IMR-90 (cell line): ENCODE data around the gene SPEF2. TPM values are rescaled to one million over a fixed set of nuclear protein-coding genes. Genes with fewer than 3 reads are reported as not detected.

Experiments used
- ATAC-seq: fragments of 200-7000 bp; cut with Tn5 transposase; 2 replicates; pipeline ENCODE4 v1.9.1; 2020; ENCODE audit warnings: low read depth, mild to moderate bottlenecking, moderate library complexity
- BruUV-seq: library from RNA; stranded (reverse); fragments of 400-500 nt; replicated peaks from 2 replicates; lab custom pipeline; 2021; lab: Mats Ljungman, UMichigan
- CTCF ChIA-PET: fragments of 300-600 bp; formaldehyde crosslinking; extraction: SDS; loops from one replicate; lab custom pipeline; 2021; ENCODE audit warnings: antibody characterized with exemption; lab: Yijun Ruan, JAX
- POLR2A ChIA-PET: fragments of 300-600 bp; sonication (Branson Sonifier 250); formaldehyde crosslinking; loops from one replicate; lab custom pipeline; 2022; ENCODE audit warnings: antibody characterized with exemption; ENCODE audit not compliant: unreplicated experiment; lab: Charles Lee
- DNase-seq: peaks from one replicate; pipeline ENCODE4 v3.0.0; 2013
- H2AFZ ChIP-seq: replicated peaks from 2 replicates; pipeline ENCODE3; 2013; ENCODE audit warnings: low read length, mild to moderate bottlenecking; ENCODE audit not compliant: poor library complexity
- H2AK5ac ChIP-seq: 2 replicates; pipeline ENCODE4 v1.6.1; 2013; ENCODE audit warnings: low read depth, low read length, inconsistent platforms
- H2AK9ac ChIP-seq: replicated peaks from 2 replicates; pipeline ENCODE3; 2013; ENCODE audit warnings: mild to moderate bottlenecking, low read depth, low read length, moderate library complexity; ENCODE audit not compliant: poor library complexity
- H2BK120ac ChIP-seq: 2 replicates; pipeline ENCODE4 v1.6.1; 2013; ENCODE audit warnings: low read depth, low read length, inconsistent platforms
- H2BK15ac ChIP-seq: 3 replicates; pipeline ENCODE4 v1.6.1; 2013; ENCODE audit warnings: low read depth, low read length, inconsistent platforms
- H2BK20ac ChIP-seq: 2 replicates; pipeline ENCODE4 v1.6.1; 2013; ENCODE audit warnings: low read depth, mild to moderate bottlenecking, inconsistent platforms, low read length, moderate library complexity
- H2BK5ac ChIP-seq: 2 replicates; pipeline ENCODE4 v1.6.1; 2013; ENCODE audit warnings: mild to moderate bottlenecking, low read depth, low read length, inconsistent platforms; ENCODE audit not compliant: poor library complexity, severe bottlenecking
- H3K14ac ChIP-seq: replicated peaks from 2 replicates; pipeline ENCODE4 v1.6.1; 2013; ENCODE audit warnings: low read depth, low read length, inconsistent platforms
- H3K18ac ChIP-seq: 2 replicates; pipeline ENCODE4 v1.6.1; 2013; ENCODE audit warnings: low read depth, low read length, control low read depth
- H3K23ac ChIP-seq: 2 replicates; pipeline ENCODE4 v1.6.1; 2013; ENCODE audit warnings: low read depth, low read length, inconsistent platforms
- H3K27ac ChIP-seq: 2 replicates; pipeline ENCODE4 v1.5.1; 2013; ENCODE audit warnings: mild to moderate bottlenecking, control low read depth, low read length; ENCODE audit not compliant: insufficient read depth
- H3K27me3 ChIP-seq: 2 replicates; pipeline ENCODE4 v1.6.1; 2013; ENCODE audit warnings: low read length; ENCODE audit not compliant: control insufficient read depth, insufficient read depth
- H3K36me3 ChIP-seq: 2 replicates; pipeline ENCODE4 v1.6.1; 2013; ENCODE audit warnings: low read length, mixed read lengths; ENCODE audit not compliant: control insufficient read depth, insufficient read depth
- H3K4ac ChIP-seq: 2 replicates; pipeline ENCODE4 v1.6.1; 2013; ENCODE audit warnings: low read depth, low read length, inconsistent platforms
- H3K4me1 ChIP-seq: 2 replicates; pipeline ENCODE4 v1.6.1; 2013; ENCODE audit warnings: low read length, mixed read lengths; ENCODE audit not compliant: control insufficient read depth, insufficient read depth
- H3K4me2 ChIP-seq: 2 replicates; pipeline ENCODE4 v1.6.1; 2013; ENCODE audit warnings: low read depth, mild to moderate bottlenecking, control low read depth, low read length, moderate library complexity
- H3K4me3 ChIP-seq: 2 replicates; pipeline ENCODE4 v1.5.1; 2013; ENCODE audit warnings: low read depth, mild to moderate bottlenecking, control low read depth, low read length, moderate library complexity; ENCODE audit not compliant: insufficient read depth
- H3K56ac ChIP-seq: 2 replicates; pipeline ENCODE4 v1.6.1; 2013; ENCODE audit warnings: low read length, inconsistent platforms; ENCODE audit not compliant: insufficient read depth; ENCODE audit errors: extremely low read depth
- H3K79me1 ChIP-seq, 2 experiments: 2 replicates each; pipeline ENCODE4 v1.6.1; 2013; ENCODE audit warnings: low read length in 2 of 2, inconsistent platforms in 1 of 2, low read depth in 1 of 2
- H3K9ac ChIP-seq: 2 replicates; pipeline ENCODE4 v1.6.1; 2013; ENCODE audit warnings: low read depth, low read length, control low read depth
- H3K9me1 ChIP-seq: 2 replicates; pipeline ENCODE4 v1.6.1; 2013; ENCODE audit warnings: low read length, inconsistent platforms; ENCODE audit not compliant: insufficient read depth
- H3K9me3 ChIP-seq: 2 replicates; pipeline ENCODE4 v1.6.1; 2013; ENCODE audit warnings: low read length; ENCODE audit not compliant: control insufficient read depth, insufficient read depth
- H4K20me1 ChIP-seq: 2 replicates; pipeline ENCODE4 v1.6.1; 2013; ENCODE audit warnings: low read length, inconsistent platforms; ENCODE audit not compliant: insufficient read depth
- H4K5ac ChIP-seq: 2 replicates; pipeline ENCODE4 v1.6.1; 2013; ENCODE audit warnings: mild to moderate bottlenecking, low read depth, low read length, control low read depth
- H4K8ac ChIP-seq, 2 experiments: 2 replicates each; pipeline ENCODE4 v1.6.1; 2013; ENCODE audit warnings: low read depth in 2 of 2, low read length in 2 of 2, control low read depth in 1 of 2, inconsistent platforms in 1 of 2
- H4K91ac ChIP-seq: 2 replicates; pipeline ENCODE4 v1.6.1; 2013; ENCODE audit warnings: low read depth, low read length, inconsistent platforms; ENCODE audit not compliant: insufficient read depth
- BHLHE40 ChIP-seq: fragments of 150-350 bp; IDR thresholded peaks from 2 replicates; pipeline ENCODE4 v1.6.1; 2016; ENCODE audit warnings: mild to moderate bottlenecking, low read depth, low read length
- CEBPB ChIP-seq: IDR thresholded peaks from 2 replicates; pipeline ENCODE4 v1.6.1; 2012; ENCODE audit warnings: low read depth, low read length, improper control_type of control experiment
- CTCF ChIP-seq: conservative IDR thresholded peaks from 2 replicates; pipeline ENCODE4 v1.5.1; 2012; ENCODE audit warnings: mild to moderate bottlenecking, low read depth, low read length, improper control_type of control experiment
- ELK1 ChIP-seq: fragments of 150-350 bp; IDR thresholded peaks from 2 replicates; pipeline ENCODE4 v1.6.1; 2016; ENCODE audit warnings: low read depth, mild to moderate bottlenecking, low read length, moderate library complexity, borderline replicate concordance
- FOS ChIP-seq: fragments of 150-350 bp; IDR thresholded peaks from 2 replicates; pipeline ENCODE4 v1.6.1; 2016; ENCODE audit warnings: low read depth, low read length
- MAFK ChIP-seq: IDR thresholded peaks from 2 replicates; pipeline ENCODE4 v1.6.1; 2012; ENCODE audit warnings: low read depth, low read length, improper control_type of control experiment
- MAZ ChIP-seq: IDR thresholded peaks from 2 replicates; pipeline ENCODE4 v1.6.1; 2012; ENCODE audit warnings: low read depth, mild to moderate bottlenecking, low read length, improper control_type of control experiment, moderate library complexity, borderline replicate concordance
- MXI1 ChIP-seq: IDR thresholded peaks from 2 replicates; pipeline ENCODE4 v1.6.1; 2012; ENCODE audit warnings: low read depth, mild to moderate bottlenecking, low read length, moderate library complexity, borderline replicate concordance
- NFE2L2 ChIP-seq: fragments of 150-350 bp; IDR thresholded peaks from 2 replicates; pipeline ENCODE4 v1.6.1; 2016; ENCODE audit warnings: low read depth, mild to moderate bottlenecking, low read length
- POLR2A ChIP-seq: IDR thresholded peaks from 2 replicates; pipeline ENCODE4 v1.6.1; 2012; ENCODE audit warnings: mild to moderate bottlenecking, low read depth, low read length
- RAD21 ChIP-seq: IDR thresholded peaks from 2 replicates; pipeline ENCODE4 v1.6.1; 2012; ENCODE audit warnings: low read length, improper control_type of control experiment
- RCOR1 ChIP-seq: IDR thresholded peaks from 2 replicates; pipeline ENCODE4 v1.6.1; 2012; ENCODE audit warnings: mild to moderate bottlenecking, low read length, improper control_type of control experiment; ENCODE audit not compliant: insufficient replicate concordance
- RFX5 ChIP-seq: IDR thresholded peaks from 2 replicates; pipeline ENCODE4 v1.8.0; 2012; ENCODE audit warnings: low read depth, mild to moderate bottlenecking, low read length, moderate library complexity
- SMC3 ChIP-seq: fragments of 150-350 bp; IDR thresholded peaks from 2 replicates; pipeline ENCODE4 v1.6.1; 2016; ENCODE audit warnings: low read depth, mild to moderate bottlenecking, antibody characterized with exemption, low read length, moderate library complexity
- USF2 ChIP-seq: fragments of 150-350 bp; IDR thresholded peaks from 2 replicates; pipeline ENCODE4 v1.6.1; 2017; ENCODE audit warnings: mild to moderate bottlenecking, antibody characterized with exemption, low read length, low read depth
- WGBS, 2 experiments: methylation state at CpG; one replicate each; pipeline versions ENCODE4 v1.1.5 to v1.1.7; 2013; ENCODE audit warnings: missing lambda C conversion rate in 2 of 2; ENCODE audit not compliant: insufficient read length in 1 of 2; ENCODE audit errors: extremely low coverage in 2 of 2; 5-methylcytosine and 5-hydroxymethylcytosine counted together
- dilution Hi-C: fragments of 300-500 bp; cut with HindIII; formaldehyde crosslinking; loops from one replicate; pipeline ENCODE4 v1.14.3; 2018; ENCODE audit warnings: low sequenced_read_pairs; ENCODE audit not compliant: unreplicated experiment
- in situ Hi-C: fragments of 300-500 bp; cut with MboI; formaldehyde crosslinking; loops from 3 replicates; pipeline ENCODE4 v1.14.3; 2019; ENCODE audit warnings: low sequenced_read_pairs, inconsistent platforms, mixed read lengths
- intact Hi-C: fragments of 100-400 bp; cut with micrococcal nuclease; formaldehyde crosslinking; loops from 2 replicates; pipeline ENCODE4 v1.10.0; 2022
- polyA plus RNA-seq, 3 experiments: library from polyadenylated mRNA; depleted of rRNA; stranded (reverse); fragments of >200 nt; gene quantifications; 2 replicates each; pipeline ENCODE4 v1.2.3, GENCODE V29; 2012; ENCODE audit warnings: low replicate concordance in 1 of 3
- total RNA-seq: library from RNA; depleted of rRNA; stranded (reverse); fragments of >200 nt; gene quantifications from 2 replicates; pipeline ENCODE4 v1.2.3, GENCODE V29; 2012

Gene SPEF2
- total and polyA plus RNA-seq, 2 of the 4 experiments (the other 2 are of a cell fraction): 1.7 to 2.3 TPM

GRCh38 chr5:35771300-35771699, 153.6 kb downstream of the SPEF2 start:
- ChIA-PET POLR2A (no interaction called here), CTCF (no interaction called here)
- intact Hi-C loops (loop anchor here (5.0 kb wide), 2 partner anchors 114 to 154 kb away; partner anchors contain the start of gene SPEF2), dilution Hi-C loops (no loop called here), in situ Hi-C loops (no loop called here)
- H4K91ac ChIP-seq: peak overlapping the region; percentile 97; the same call in 1 of the 2 replicates
- peak overlapping the region; percentile 7; the same call in 1 of the 2 replicates for H3K27ac ChIP-seq
- peak overlapping the region; percentile 100; the same call in 1 of the 2 replicates for H3K18ac ChIP-seq
- DNase-seq (peak; percentile 97), ATAC-seq (peak; percentile 75)
- H2BK20ac ChIP-seq: peak overlapping the region; percentile 94
- no peaks in the 10 kb centered on the region for H3K36me3 ChIP-seq
- H3K56ac ChIP-seq: peak overlapping the region; percentile 87
- H3K9ac ChIP-seq: no peak overlapping the region
- H3K4me2 ChIP-seq: no peak overlapping the region; the same call in 1 of the 2 replicates
- H3K14ac ChIP-seq: no peak overlapping the region; the same call in 1 of the 2 replicates
- no TSS peak for BruUV-seq
- H4K5ac ChIP-seq: peak overlapping the region; percentile 98; the same call in 1 of the 2 replicates
- peak overlapping the region; percentile 90 to 97; a peak in 3 of 4 replicates for H4K8ac ChIP-seq
- no peaks in the 10 kb centered on the region for H3K9me3 ChIP-seq
- 10% methylated on average over 2 of the region's 6 CpGs; no CpG with 5 or more reads in 1 of the 2 experiments for WGBS, 2 experiments
- H3K9me1 ChIP-seq: peaks cover 9% of the 10 kb centered on the region
- H2BK5ac ChIP-seq: peak overlapping the region; percentile 99
- peak overlapping the region; percentile 82 for H2BK120ac ChIP-seq
- H3K4me1 ChIP-seq: peaks cover 17% of the 10 kb centered on the region
- no peaks in the 10 kb centered on the region for H3K79me1 ChIP-seq
- H4K20me1 ChIP-seq: no peaks in the 10 kb centered on the region
- no peak overlapping the region for H3K4me3 ChIP-seq
- peak overlapping the region; percentile 73 for H2AFZ ChIP-seq
- 0 out of 2 replicates have a peak overlapping the region, but pooled peaks have one; percentile 37 for H2AK5ac ChIP-seq
- H2AK9ac ChIP-seq: peak overlapping the region; percentile 48
- no peak overlapping the region; the same call in 2 of the 3 replicates for H2BK15ac ChIP-seq
- no peaks in the 10 kb centered on the region for H3K27me3 ChIP-seq
- H3K4ac ChIP-seq: peak overlapping the region; percentile 77; the same call in 1 of the 2 replicates
- H3K23ac ChIP-seq: peak overlapping the region; percentile 62; the same call in 1 of the 2 replicates
- TF ChIP-seq CTCF: no peak
- TF ChIP-seq MAZ: 0 out of 2 replicates have a peak, but pooled peaks have one; percentile 18
- no peak for TF ChIP-seq MAFK
- TF ChIP-seq RCOR1: peak; percentile 43
- TF ChIP-seq RFX5: peak; percentile 44; the same call in 1 of the 2 replicates
- no peak for TF ChIP-seq MXI1
- TF ChIP-seq SMC3: no peak
- TF ChIP-seq FOS: peak; percentile 66
- no peak for TF ChIP-seq USF2
- no peak for TF ChIP-seq BHLHE40
- TF ChIP-seq ELK1: no peak
- TF ChIP-seq POLR2A: no peak
- TF ChIP-seq NFE2L2: no peak
- peak; percentile 99 for TF ChIP-seq CEBPB
- TF ChIP-seq RAD21: no peak
